DND-41 (cell line): ENCODE data around the gene HEYL.

Experiments used
- EZH2 ChIP-seq: IDR thresholded peaks from 3 replicates; pipeline ENCODE4 v1.6.1; 2012; ENCODE audit warnings: borderline replicate concordance, low read depth, mild to moderate bottlenecking, moderate library complexity, low read length, inconsistent platforms; ENCODE audit not compliant: severe bottlenecking
- TF ChIP-seq, protein P1 (sequence below): IDR thresholded peaks from 2 replicates; pipeline ENCODE4 v1.5.1; 2012; ENCODE audit warnings: borderline replicate concordance, low read length, moderate library complexity, mild to moderate bottlenecking; ENCODE audit not compliant: poor library complexity, severe bottlenecking; ENCODE audit errors: extremely low read depth

DNA sequence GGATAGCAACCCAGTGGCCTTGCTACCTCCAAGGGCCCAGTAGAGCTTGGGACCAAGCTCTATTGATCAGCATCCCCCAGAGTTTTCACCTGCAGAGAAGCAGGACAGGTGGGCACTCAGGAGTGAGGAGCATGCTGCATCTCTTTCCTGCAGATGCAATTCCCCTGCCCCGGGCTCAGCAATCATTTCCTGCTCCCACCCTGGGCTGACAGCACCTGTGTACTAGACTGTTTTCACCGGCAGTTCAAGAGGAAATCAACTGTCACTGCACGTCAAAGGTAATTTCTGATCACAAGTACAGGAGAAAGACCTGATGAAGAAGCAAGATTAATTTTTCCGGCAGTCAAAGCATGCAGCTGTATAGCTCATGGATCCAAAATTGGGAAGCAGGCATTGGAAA lies 41.3 kb upstream of the HEYL start:
- TF ChIP-seq, protein P1, sequence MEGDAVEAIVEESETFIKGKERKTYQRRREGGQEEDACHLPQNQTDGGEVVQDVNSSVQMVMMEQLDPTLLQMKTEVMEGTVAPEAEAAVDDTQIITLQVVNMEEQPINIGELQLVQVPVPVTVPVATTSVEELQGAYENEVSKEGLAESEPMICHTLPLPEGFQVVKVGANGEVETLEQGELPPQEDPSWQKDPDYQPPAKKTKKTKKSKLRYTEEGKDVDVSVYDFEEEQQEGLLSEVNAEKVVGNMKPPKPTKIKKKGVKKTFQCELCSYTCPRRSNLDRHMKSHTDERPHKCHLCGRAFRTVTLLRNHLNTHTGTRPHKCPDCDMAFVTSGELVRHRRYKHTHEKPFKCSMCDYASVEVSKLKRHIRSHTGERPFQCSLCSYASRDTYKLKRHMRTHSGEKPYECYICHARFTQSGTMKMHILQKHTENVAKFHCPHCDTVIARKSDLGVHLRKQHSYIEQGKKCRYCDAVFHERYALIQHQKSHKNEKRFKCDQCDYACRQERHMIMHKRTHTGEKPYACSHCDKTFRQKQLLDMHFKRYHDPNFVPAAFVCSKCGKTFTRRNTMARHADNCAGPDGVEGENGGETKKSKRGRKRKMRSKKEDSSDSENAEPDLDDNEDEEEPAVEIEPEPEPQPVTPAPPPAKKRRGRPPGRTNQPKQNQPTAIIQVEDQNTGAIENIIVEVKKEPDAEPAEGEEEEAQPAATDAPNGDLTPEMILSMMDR = no peak
- peak; percentile 36 for TF ChIP-seq EZH2
